Esophagus muscularis mucosa (tissue), 4 donors: ENCODE measurements around the gene CSMD2. TPM values are rescaled to one million over a fixed set of nuclear protein-coding genes. Genes with fewer than 3 reads are reported as not detected.

Experiments
- DNase-seq: peaks from one replicate; pipeline ENCODE4 v3.0.0-alpha.2; 2017; ENCODE audit errors: extremely low spot score
- H3K27ac ChIP-seq, 4 donors: fragments of 200-600 bp; sonication (generic); replicated peaks in 1 of 4; 1 replicate in 3 of 4; 2 replicates in 1 of 4; pipeline ENCODE4 v1.5.1; 2016 to 2019; ENCODE audit warnings: mild to moderate bottlenecking in 1 of 4
- H3K27me3 ChIP-seq, 4 donors: fragments of 200-600 bp; sonication (generic); one replicate each; pipeline versions ENCODE4 v1.5.1 to v1.6.0; 2016 to 2019
- H3K36me3 ChIP-seq, 4 donors: fragments of 200-600 bp; sonication (generic); one replicate each; pipeline ENCODE4 v1.5.1; 2016 to 2019
- H3K4me1 ChIP-seq, 4 donors: fragments of 200-600 bp; sonication (generic); one replicate each; pipeline ENCODE4 v1.5.1; 2016 to 2019
- H3K4me3 ChIP-seq, 4 donors: fragments of 200-600 bp; sonication (generic); 1 replicate in 2 of 4; 2 replicates in 2 of 4; pipeline ENCODE4 v1.5.1; 2016 to 2019; ENCODE audit warnings: mild to moderate bottlenecking in 4 of 4, moderate library complexity in 1 of 4
- H3K9me3 ChIP-seq, 4 donors: fragments of 200-600 bp; sonication (generic); 1 replicate in 3 of 4; 2 replicates in 1 of 4; pipeline ENCODE4 v1.5.1; 2016 to 2019
- CTCF ChIP-seq, 3 experiments: fragments of 200-600 bp in 2 of 3; fragments of 450-650 bp in 1 of 3; sonication (generic) in 2 of 3; IDR thresholded peaks; one replicate each; pipeline ENCODE4 v1.5.1; 2017 to 2019; ENCODE audit warnings: antibody characterized with exemption in 3 of 3, mild to moderate bottlenecking in 2 of 3, moderate library complexity in 1 of 3
- EP300 ChIP-seq: sonication (generic); formaldehyde crosslinking; IDR thresholded peaks from one replicate; pipeline ENCODE4 v1.6.1; 2017; ENCODE audit warnings: antibody characterized with exemption
- POLR2A ChIP-seq: fragments of 450-650 bp; IDR thresholded peaks from one replicate; pipeline ENCODE4 v1.6.1; 2017; ENCODE audit warnings: antibody characterized with exemption, moderate library complexity, mild to moderate bottlenecking, low read depth
- POLR2AphosphoS5 ChIP-seq, 2 donors: sonication (generic); formaldehyde crosslinking; IDR thresholded peaks; one replicate each; pipeline ENCODE4 v1.6.1; 2017; ENCODE audit warnings: antibody characterized with exemption in 2 of 2
- WGBS: methylation state at CpG from one replicate; pipeline ENCODE4 v1.1.5; 2018; 5-methylcytosine and 5-hydroxymethylcytosine counted together
- intact Hi-C: fragments of 100-400 bp; cut with DNase I; formaldehyde crosslinking; loops from one replicate; pipeline ENCODE4 v1.15.1; 2023
- total RNA-seq, 4 donors: library from RNA; depleted of rRNA; stranded (reverse); fragments of >200 nt; gene quantifications; one replicate each; pipeline versions ENCODE4 v1.1.0 to v1.2.1, GENCODE V29; 2016

Gene CSMD2
- total RNA-seq, 4 donors from 2014 or later: 0.26 to 0.75 (median 0.37) TPM

- DNase-seq: no peak
- Histone ChIP-seq H3K4me1 (no peaks in the 10 kb centered on the region), H3K36me3 (peaks cover 0 to under 1% (median 0%) of the 10 kb centered on the region in 4 donors), H3K4me3 (no peak overlapping the region), H3K27me3 (no peaks in the 10 kb centered on the region), H3K9me3 (peaks cover 0 to 8% (median 2%) of the 10 kb centered on the region in 4 donors), H3K27ac (no peak overlapping the region)
- no peak for TF ChIP-seq POLR2A
- no peak for TF ChIP-seq POLR2AphosphoS5 (IDR thresholded peaks at IDR 0.05)
- TF ChIP-seq CTCF (IDR thresholded peaks at IDR 0.05): no peak
- no peak for TF ChIP-seq EP300
- intact Hi-C loops: no loop called here
- 72% methylated on average over 5 of the region's 5 CpGs for WGBS
These were observed 662.3 kb downstream of the CSMD2 start for GRCh38 chr1:33502726-33503125.

GRCh38 chr1:33501774-33502173 is 663.3 kb downstream of the CSMD2 start:
- intact Hi-C loops: no loop called here
- Histone ChIP-seq H3K36me3 (peaks cover 0 to 6% (median under 1%) of the 10 kb centered on the region in 4 donors), H3K27me3 (no peaks in the 10 kb centered on the region), H3K27ac (no peak overlapping the region), H3K9me3 (peaks cover 0 to 14% (median 10%) of the 10 kb centered on the region in 4 donors), H3K4me1 (no peaks in the 10 kb centered on the region), H3K4me3 (no peak overlapping the region)
- DNase-seq: no peak
- 93% methylated on average over 8 of the region's 8 CpGs for WGBS
- no peak for TF ChIP-seq POLR2A
- no peak for TF ChIP-seq POLR2AphosphoS5 (IDR thresholded peaks at IDR 0.05)
- no peak for TF ChIP-seq EP300
- no peak for TF ChIP-seq CTCF (IDR thresholded peaks at IDR 0.05)

- no peak overlapping the region for H3K27ac ChIP-seq
- H3K4me3 ChIP-seq: no peak overlapping the region
- intact Hi-C loops: no loop called here
- no peak for DNase-seq
- TF ChIP-seq CTCF (IDR thresholded peaks at IDR 0.05) (no peak), POLR2A (no peak), EP300 (no peak), POLR2AphosphoS5 (IDR thresholded peaks at IDR 0.05) (no peak)
- no peaks in the 10 kb centered on the region for H3K4me1 ChIP-seq
- 91% methylated on average over 2 of the region's 2 CpGs for WGBS
- peaks cover 0 to 6% (median 3%) of the 10 kb centered on the region in 4 donors for H3K36me3 ChIP-seq
- H3K27me3 ChIP-seq: no peaks in the 10 kb centered on the region
- peaks cover 0 to 18% (median 14%) of the 10 kb centered on the region in 4 donors for H3K9me3 ChIP-seq
These were observed 663.7 kb downstream of the CSMD2 start for GRCh38 chr1:33501309-33501708.

- no peak for TF ChIP-seq CTCF (IDR thresholded peaks at IDR 0.05)
- no peak for TF ChIP-seq POLR2A
- no peak for TF ChIP-seq EP300
- no peak for TF ChIP-seq POLR2AphosphoS5 (IDR thresholded peaks at IDR 0.05)
- H3K4me3 ChIP-seq: no peak overlapping the region
- no peaks in the 10 kb centered on the region for H3K4me1 ChIP-seq
- intact Hi-C loops: no loop called here
- WGBS: 63% methylated on average over 4 of the region's 4 CpGs
- H3K9me3 ChIP-seq: peaks cover 0 to 26% (median 21%) of the 10 kb centered on the region in 4 donors
- no peaks in the 10 kb centered on the region for H3K27me3 ChIP-seq
- H3K36me3 ChIP-seq: peaks cover 0 to 12% (median 8%) of the 10 kb centered on the region in 4 donors
- H3K27ac ChIP-seq: no peak overlapping the region
- DNase-seq: no peak
These were observed 664.5 kb downstream of the CSMD2 start for GRCh38 chr1:33500547-33500946.

GRCh38 chr1:33497410-33497809 is 667.6 kb downstream of the CSMD2 start:
- H3K36me3 ChIP-seq: peaks cover 24 to 43% (median 38%) of the 10 kb centered on the region in 4 donors
- 100% methylated on average over 1 of the region's 1 CpG for WGBS
- H3K9me3 ChIP-seq: peaks cover 0 to 54% (median 46%) of the 10 kb centered on the region in 4 donors
- intact Hi-C loops: no loop called here
- TF ChIP-seq POLR2A: no peak
- no peaks in the 10 kb centered on the region for H3K27me3 ChIP-seq
- no peak for DNase-seq
- no peak overlapping the region for H3K4me3 ChIP-seq
- H3K4me1 ChIP-seq: no peaks in the 10 kb centered on the region
- H3K27ac ChIP-seq: no peak overlapping the region
